HepG2 (cell line): Measurements from ENCODE around the gene HSF2BP. TPM values are rescaled to one million over a fixed set of nuclear protein-coding genes. Genes with fewer than 3 reads are reported as not detected.

Experiments
- ARNTL ChIP-seq: sonication (generic); formaldehyde crosslinking; IDR thresholded peaks from 2 replicates; pipeline ENCODE4 v1.4.0; 2020; ENCODE audit warnings: mild to moderate bottlenecking, missing genetic modification reagents
- EP300 ChIP-seq, 3 experiments: sonication (generic) in 1 of 3; formaldehyde crosslinking in 1 of 3; IDR thresholded peaks; 2 replicates each; pipeline versions ENCODE4 v1.5.1 to v1.6.1; 2011 to 2020; ENCODE audit warnings: low read depth in 2 of 3, low read length in 2 of 3, borderline replicate concordance in 1 of 3, improper control_type of control experiment in 1 of 3, mild to moderate bottlenecking in 1 of 3, missing genetic modification reagents in 1 of 3, moderate library complexity in 1 of 3
- MYNN ChIP-seq: sonication (generic); formaldehyde crosslinking; IDR thresholded peaks from 2 replicates; pipeline ENCODE4 v1.4.0; 2020; ENCODE audit warnings: mild to moderate bottlenecking, low read depth, missing genetic modification reagents
- NCOA2 ChIP-seq: sonication (generic); formaldehyde crosslinking; IDR thresholded peaks from 2 replicates; pipeline ENCODE4 v1.8.0; 2022; ENCODE audit warnings: inconsistent platforms
- NFYB ChIP-seq: sonication (generic); formaldehyde crosslinking; IDR thresholded peaks from 2 replicates; pipeline ENCODE4 v1.4.0; 2020; ENCODE audit warnings: missing genetic modification reagents
- SMC3 ChIP-seq: IDR thresholded peaks from 2 replicates; pipeline ENCODE4 v1.6.1; 2011; ENCODE audit warnings: low read length, improper control_type of control experiment
- SNRNP70 ChIP-seq: fragments of 200-400 bp; formaldehyde crosslinking; IDR thresholded peaks from 2 replicates; pipeline ENCODE4 v1.6.1; 2017; ENCODE audit warnings: mild to moderate bottlenecking, low read depth, low read length, moderate library complexity
- SP4 ChIP-seq: sonication (generic); formaldehyde crosslinking; IDR thresholded peaks from 2 replicates; pipeline ENCODE4 v1.8.1; 2023; ENCODE audit warnings: mild to moderate bottlenecking, missing genetic modification reagents
- TBX3 ChIP-seq: fragments of 450-650 bp; IDR thresholded peaks from 2 replicates; pipeline ENCODE4 v1.6.1; 2017; ENCODE audit warnings: antibody characterized with exemption, mild to moderate bottlenecking, inconsistent platforms, borderline replicate concordance
- ZBTB7B ChIP-seq: sonication (generic); formaldehyde crosslinking; IDR thresholded peaks from 2 replicates; pipeline ENCODE4 v1.4.0; 2020; ENCODE audit warnings: missing genetic modification reagents
- ZFY ChIP-seq: sonication (generic); formaldehyde crosslinking; IDR thresholded peaks from 2 replicates; pipeline ENCODE4 v1.4.0; 2020; ENCODE audit warnings: missing genetic modification reagents
- ZKSCAN8 ChIP-seq: IDR thresholded peaks from 2 replicates; pipeline ENCODE4 v1.6.1; 2016; ENCODE audit warnings: borderline replicate concordance, missing genetic modification reagents, missing compliant biosample characterization
- ZNF138 ChIP-seq: sonication (generic); formaldehyde crosslinking; IDR thresholded peaks from 2 replicates; pipeline ENCODE4 v1.5.0; 2020; ENCODE audit warnings: mild to moderate bottlenecking, low read depth, missing genetic modification reagents
- ZNF451 ChIP-seq: sonication (generic); formaldehyde crosslinking; IDR thresholded peaks from 2 replicates; pipeline ENCODE4 v1.5.0; 2020; ENCODE audit warnings: mild to moderate bottlenecking, missing genetic modification reagents
- ZNF773 ChIP-seq: sonication (generic); formaldehyde crosslinking; IDR thresholded peaks from 2 replicates; pipeline ENCODE4 v1.4.0; 2020; ENCODE audit warnings: missing genetic modification reagents, borderline replicate concordance
- polyA plus RNA-seq, 8 experiments: library from polyadenylated mRNA; depleted of rRNA in 3 of 8; stranded (reverse) in 7 of 8; unstranded in 1 of 8; fragments of >200 nt; fragmentation: Illumina TruSeq in 4 of 8; extraction: Trizol in 4 of 8; gene quantifications; 2 replicates each; pipeline versions ENCODE4 v1.2.1 to v1.2.3, GENCODE V29; 2011 to 2016; ENCODE audit warnings: low read depth in 4 of 8, missing spikeins in 1 of 8, mixed read lengths in 1 of 8; ENCODE audit not compliant: insufficient read depth in 1 of 8
- total RNA-seq, 5 experiments: library from RNA; depleted of rRNA; stranded (reverse); fragments of >200 nt; fragmentation: Illumina TruSeq; extraction: Trizol; gene quantifications; 2 replicates each; pipeline ENCODE4 v1.2.3, GENCODE V29; 2016; ENCODE audit warnings: low read depth in 1 of 5
- TF ChIP-seq, protein P1 (sequence below), 2 experiments: fragments of 450-650 bp in 1 of 2; sonication (generic) in 1 of 2; formaldehyde crosslinking; IDR thresholded peaks; 2 replicates each; pipeline versions ENCODE4 v1.5.0 to v1.8.0; 2020 to 2022; ENCODE audit warnings: mild to moderate bottlenecking in 1 of 2, missing genetic modification reagents in 1 of 2
- TF ChIP-seq, protein P2 (sequence below): sonication (generic); formaldehyde crosslinking; IDR thresholded peaks from 2 replicates; pipeline ENCODE4 v1.4.0; 2020; ENCODE audit warnings: missing genetic modification reagents, mild to moderate bottlenecking, borderline replicate concordance
- TF ChIP-seq, protein P3 (sequence below): sonication (generic); formaldehyde crosslinking; IDR thresholded peaks from 2 replicates; pipeline ENCODE4 v1.4.0; 2020; ENCODE audit warnings: mild to moderate bottlenecking, missing genetic modification reagents
- TF ChIP-seq, protein P4 (sequence below): sonication (generic); formaldehyde crosslinking; IDR thresholded peaks from 2 replicates; pipeline ENCODE4 v1.5.0; 2020; ENCODE audit warnings: mild to moderate bottlenecking, missing genetic modification reagents

The HSF2BP gene
- total and polyA plus RNA-seq, 2 of the 13 experiments (the other 11 are each of a cell fraction or from before 2014, with no cell fraction given), result 0.67 to 2.2 TPM

DNA sequence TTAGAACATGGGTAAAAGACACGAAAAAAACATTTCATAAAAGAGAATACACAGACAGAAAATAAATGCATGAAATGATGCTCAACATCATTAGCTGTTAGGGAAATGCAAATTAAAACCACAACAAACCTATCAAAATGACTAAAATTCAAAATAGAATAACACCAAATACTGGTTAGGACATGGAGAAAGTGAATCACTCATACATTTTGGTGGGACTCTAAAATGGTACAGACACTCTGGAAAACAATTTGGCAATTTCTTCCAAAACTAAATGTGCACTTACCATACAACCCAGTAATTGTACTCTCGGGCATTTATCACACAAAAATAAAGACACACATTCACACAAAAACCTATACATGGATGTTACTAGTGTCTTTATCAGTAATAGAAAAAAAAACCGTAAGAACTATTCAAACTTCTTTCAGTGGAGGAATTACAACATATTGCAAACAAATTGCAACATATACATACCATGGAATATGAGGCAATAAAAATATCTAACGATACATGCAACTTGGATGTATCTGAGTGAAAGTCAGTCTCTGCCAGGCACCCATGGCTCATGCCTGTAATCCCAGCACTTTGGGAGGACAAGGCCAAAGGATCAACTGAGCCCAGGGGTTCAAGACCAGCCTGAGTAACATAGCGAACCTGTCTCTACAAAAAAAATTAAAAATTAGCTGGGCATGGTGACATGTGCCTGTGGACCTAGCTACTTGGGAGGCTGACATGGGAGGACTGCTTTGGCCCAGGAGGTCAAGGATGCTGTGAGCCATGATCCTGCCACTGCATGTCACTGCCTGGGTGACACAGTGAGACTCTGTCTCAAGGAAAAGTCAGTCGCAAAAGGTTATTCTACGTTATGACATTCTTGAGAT lies 19.6 kb downstream of the HSF2BP start (continued):
- no peak for TF ChIP-seq ZNF138 (CRISPR knock-in tag)
- TF ChIP-seq EP300 (IDR thresholded peaks at IDR 0.05; ENCODE audit: low read depth in 2 of 2, low read length in 2 of 2), result peak in 1 of 2 experiments; percentile 84; a peak in 1 of 4 replicates
- TF ChIP-seq EP300 (CRISPR knock-in tag; IDR thresholded peaks at IDR 0.05; ENCODE audit: borderline replicate concordance), result no peak
- TF ChIP-seq ZKSCAN8 (CRISPR knock-in tag), result no peak
- TF ChIP-seq SP4, result no peak
- no peak for TF ChIP-seq TBX3
- TF ChIP-seq ZNF451 (CRISPR knock-in tag), result no peak
- TF ChIP-seq, protein P1, sequence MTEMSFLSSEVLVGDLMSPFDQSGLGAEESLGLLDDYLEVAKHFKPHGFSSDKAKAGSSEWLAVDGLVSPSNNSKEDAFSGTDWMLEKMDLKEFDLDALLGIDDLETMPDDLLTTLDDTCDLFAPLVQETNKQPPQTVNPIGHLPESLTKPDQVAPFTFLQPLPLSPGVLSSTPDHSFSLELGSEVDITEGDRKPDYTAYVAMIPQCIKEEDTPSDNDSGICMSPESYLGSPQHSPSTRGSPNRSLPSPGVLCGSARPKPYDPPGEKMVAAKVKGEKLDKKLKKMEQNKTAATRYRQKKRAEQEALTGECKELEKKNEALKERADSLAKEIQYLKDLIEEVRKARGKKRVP (CRISPR knock-in tag; IDR thresholded peaks at IDR 0.05), result peak in 1 of 2 experiments; percentile 94; a peak in 2 of 4 replicates
- TF ChIP-seq SMC3, result peak; percentile 19; the same call in 1 of the 2 replicates
- TF ChIP-seq, protein P2, sequence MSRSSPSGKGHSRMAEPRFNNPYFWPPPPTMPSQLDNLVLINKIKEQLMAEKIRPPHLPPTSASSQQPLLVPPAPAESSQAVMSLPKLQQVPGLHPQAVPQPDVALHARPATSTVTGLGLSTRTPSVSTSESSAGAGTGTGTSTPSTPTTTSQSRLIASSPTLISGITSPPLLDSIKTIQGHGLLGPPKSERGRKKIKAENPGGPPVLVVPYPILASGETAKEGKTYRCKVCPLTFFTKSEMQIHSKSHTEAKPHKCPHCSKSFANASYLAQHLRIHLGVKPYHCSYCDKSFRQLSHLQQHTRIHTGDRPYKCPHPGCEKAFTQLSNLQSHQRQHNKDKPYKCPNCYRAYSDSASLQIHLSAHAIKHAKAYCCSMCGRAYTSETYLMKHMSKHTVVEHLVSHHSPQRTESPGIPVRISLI (CRISPR knock-in tag), result peak; percentile 42; the same call in 1 of the 2 replicates
- TF ChIP-seq SNRNP70, result no peak
- TF ChIP-seq NCOA2 (CRISPR knock-in tag), result 0 out of 2 replicates have a peak, but pooled peaks have one; percentile 22
- TF ChIP-seq, protein P3, sequence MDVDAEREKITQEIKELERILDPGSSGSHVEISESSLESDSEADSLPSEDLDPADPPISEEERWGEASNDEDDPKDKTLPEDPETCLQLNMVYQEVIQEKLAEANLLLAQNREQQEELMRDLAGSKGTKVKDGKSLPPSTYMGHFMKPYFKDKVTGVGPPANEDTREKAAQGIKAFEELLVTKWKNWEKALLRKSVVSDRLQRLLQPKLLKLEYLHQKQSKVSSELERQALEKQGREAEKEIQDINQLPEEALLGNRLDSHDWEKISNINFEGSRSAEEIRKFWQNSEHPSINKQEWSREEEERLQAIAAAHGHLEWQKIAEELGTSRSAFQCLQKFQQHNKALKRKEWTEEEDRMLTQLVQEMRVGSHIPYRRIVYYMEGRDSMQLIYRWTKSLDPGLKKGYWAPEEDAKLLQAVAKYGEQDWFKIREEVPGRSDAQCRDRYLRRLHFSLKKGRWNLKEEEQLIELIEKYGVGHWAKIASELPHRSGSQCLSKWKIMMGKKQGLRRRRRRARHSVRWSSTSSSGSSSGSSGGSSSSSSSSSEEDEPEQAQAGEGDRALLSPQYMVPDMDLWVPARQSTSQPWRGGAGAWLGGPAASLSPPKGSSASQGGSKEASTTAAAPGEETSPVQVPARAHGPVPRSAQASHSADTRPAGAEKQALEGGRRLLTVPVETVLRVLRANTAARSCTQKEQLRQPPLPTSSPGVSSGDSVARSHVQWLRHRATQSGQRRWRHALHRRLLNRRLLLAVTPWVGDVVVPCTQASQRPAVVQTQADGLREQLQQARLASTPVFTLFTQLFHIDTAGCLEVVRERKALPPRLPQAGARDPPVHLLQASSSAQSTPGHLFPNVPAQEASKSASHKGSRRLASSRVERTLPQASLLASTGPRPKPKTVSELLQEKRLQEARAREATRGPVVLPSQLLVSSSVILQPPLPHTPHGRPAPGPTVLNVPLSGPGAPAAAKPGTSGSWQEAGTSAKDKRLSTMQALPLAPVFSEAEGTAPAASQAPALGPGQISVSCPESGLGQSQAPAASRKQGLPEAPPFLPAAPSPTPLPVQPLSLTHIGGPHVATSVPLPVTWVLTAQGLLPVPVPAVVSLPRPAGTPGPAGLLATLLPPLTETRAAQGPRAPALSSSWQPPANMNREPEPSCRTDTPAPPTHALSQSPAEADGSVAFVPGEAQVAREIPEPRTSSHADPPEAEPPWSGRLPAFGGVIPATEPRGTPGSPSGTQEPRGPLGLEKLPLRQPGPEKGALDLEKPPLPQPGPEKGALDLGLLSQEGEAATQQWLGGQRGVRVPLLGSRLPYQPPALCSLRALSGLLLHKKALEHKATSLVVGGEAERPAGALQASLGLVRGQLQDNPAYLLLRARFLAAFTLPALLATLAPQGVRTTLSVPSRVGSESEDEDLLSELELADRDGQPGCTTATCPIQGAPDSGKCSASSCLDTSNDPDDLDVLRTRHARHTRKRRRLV (CRISPR knock-in tag), result no peak
- no peak for TF ChIP-seq ZFY (CRISPR knock-in tag)
- no peak for TF ChIP-seq MYNN (CRISPR knock-in tag)
- TF ChIP-seq ZNF773 (CRISPR knock-in tag), result no peak
- no peak for TF ChIP-seq ZBTB7B (CRISPR knock-in tag)
- TF ChIP-seq NFYB (CRISPR knock-in tag), result no peak
- TF ChIP-seq, protein P4, sequence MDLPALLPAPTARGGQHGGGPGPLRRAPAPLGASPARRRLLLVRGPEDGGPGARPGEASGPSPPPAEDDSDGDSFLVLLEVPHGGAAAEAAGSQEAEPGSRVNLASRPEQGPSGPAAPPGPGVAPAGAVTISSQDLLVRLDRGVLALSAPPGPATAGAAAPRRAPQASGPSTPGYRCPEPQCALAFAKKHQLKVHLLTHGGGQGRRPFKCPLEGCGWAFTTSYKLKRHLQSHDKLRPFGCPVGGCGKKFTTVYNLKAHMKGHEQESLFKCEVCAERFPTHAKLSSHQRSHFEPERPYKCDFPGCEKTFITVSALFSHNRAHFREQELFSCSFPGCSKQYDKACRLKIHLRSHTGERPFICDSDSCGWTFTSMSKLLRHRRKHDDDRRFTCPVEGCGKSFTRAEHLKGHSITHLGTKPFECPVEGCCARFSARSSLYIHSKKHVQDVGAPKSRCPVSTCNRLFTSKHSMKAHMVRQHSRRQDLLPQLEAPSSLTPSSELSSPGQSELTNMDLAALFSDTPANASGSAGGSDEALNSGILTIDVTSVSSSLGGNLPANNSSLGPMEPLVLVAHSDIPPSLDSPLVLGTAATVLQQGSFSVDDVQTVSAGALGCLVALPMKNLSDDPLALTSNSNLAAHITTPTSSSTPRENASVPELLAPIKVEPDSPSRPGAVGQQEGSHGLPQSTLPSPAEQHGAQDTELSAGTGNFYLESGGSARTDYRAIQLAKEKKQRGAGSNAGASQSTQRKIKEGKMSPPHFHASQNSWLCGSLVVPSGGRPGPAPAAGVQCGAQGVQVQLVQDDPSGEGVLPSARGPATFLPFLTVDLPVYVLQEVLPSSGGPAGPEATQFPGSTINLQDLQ, result no peak
- no peak for TF ChIP-seq ARNTL (CRISPR knock-in tag)
